ENCODE results near the gene LCLAT1. TPM values are rescaled to one million over a fixed set of nuclear protein-coding genes. Genes with fewer than 3 reads are reported as not detected.
"Not testable (repeated sequence)": the region's sequence is repeated elsewhere in the genome, so short reads cannot be mapped to it uniquely, and the experiment has no call there.

LCLAT1 gene
- total RNA-seq, 1 donor from 2014 or later, result 17.8 TPM

- peaks cover 18% of the 10 kb centered on the region for H3K9me3 Mint-ChIP-seq (ENCODE audit: low read depth)
- H3K27ac Mint-ChIP-seq (ENCODE audit: unreplicated experiment), result no peak overlapping the region
Measured at GRCh38 chr2:30503695-30504052, 56.6 kb downstream of the LCLAT1 start.

GRCh38 chr2:30504731-30505130 lies 57.7 kb downstream of the LCLAT1 start:
- Mint-ChIP-seq H3K4me1 (ENCODE audit: low read depth) (peaks cover 24% of the 10 kb centered on the region), H3K4me3 (ENCODE audit: unreplicated experiment) (no peak overlapping the region), H3K36me3 (ENCODE audit: low read depth) (peaks cover 9% of the 10 kb centered on the region), H3K27ac (ENCODE audit: unreplicated experiment) (no peak overlapping the region), H3K27me3 (ENCODE audit: low read depth) (no peaks in the 10 kb centered on the region), H3K9me3 (ENCODE audit: low read depth) (peaks cover 20% of the 10 kb centered on the region)
- DNase-seq (ENCODE audit: low spot score), result no peak
- no peak for TF ChIP-seq CTCF (IDR thresholded peaks at IDR 0.05)

More at GRCh38 chr2:30503695-30504052, 56.6 kb downstream of the LCLAT1 start:
- no peak overlapping the region for H3K4me3 Mint-ChIP-seq (ENCODE audit: unreplicated experiment)
- H3K36me3 Mint-ChIP-seq (ENCODE audit: low read depth), result peaks cover 9% of the 10 kb centered on the region
- no peak for DNase-seq (ENCODE audit: low spot score)
- peaks cover 29% of the 10 kb centered on the region for H3K4me1 Mint-ChIP-seq (ENCODE audit: low read depth)
- peak; percentile 28 for TF ChIP-seq CTCF (IDR thresholded peaks at IDR 0.05)
- no peaks in the 10 kb centered on the region for H3K27me3 Mint-ChIP-seq (ENCODE audit: low read depth)

GRCh38 chr2:30505500-30506180 lies 58.6 kb downstream of the LCLAT1 start:
- H3K36me3 Mint-ChIP-seq (ENCODE audit: low read depth), result peaks cover 9% of the 10 kb centered on the region
- no peak overlapping the region for H3K27ac Mint-ChIP-seq (ENCODE audit: unreplicated experiment)
- H3K4me1 Mint-ChIP-seq (ENCODE audit: low read depth), result peaks cover 27% of the 10 kb centered on the region
- H3K9me3 Mint-ChIP-seq (ENCODE audit: low read depth), result peaks cover 20% of the 10 kb centered on the region
- no peak for TF ChIP-seq CTCF (IDR thresholded peaks at IDR 0.05)
- no peak for DNase-seq (ENCODE audit: low spot score)
- H3K4me3 Mint-ChIP-seq (ENCODE audit: unreplicated experiment), result no peak overlapping the region
- no peaks in the 10 kb centered on the region for H3K27me3 Mint-ChIP-seq (ENCODE audit: low read depth)

GRCh38 chr2:30507460-30507859 lies 60.4 kb downstream of the LCLAT1 start:
- H3K27ac Mint-ChIP-seq (ENCODE audit: unreplicated experiment); H3K27me3 Mint-ChIP-seq (ENCODE audit: low read depth); DNase-seq (ENCODE audit: low spot score); H3K4me3 Mint-ChIP-seq (ENCODE audit: unreplicated experiment); H3K36me3 Mint-ChIP-seq (ENCODE audit: low read depth): not testable (repeated sequence)
- Mint-ChIP-seq H3K4me1 (ENCODE audit: low read depth) (peaks cover 40% of the 10 kb centered on the region), H3K9me3 (ENCODE audit: low read depth) (peaks cover 16% of the 10 kb centered on the region)

GRCh38 chr2:30509716-30510115 lies 62.7 kb downstream of the LCLAT1 start:
- H3K9me3 Mint-ChIP-seq (ENCODE audit: low read depth), result peaks cover 16% of the 10 kb centered on the region
- no peak for DNase-seq (ENCODE audit: low spot score)

More at GRCh38 chr2:30509716-30510115, 62.7 kb downstream of the LCLAT1 start:
- Mint-ChIP-seq H3K4me1 (ENCODE audit: low read depth) (peaks cover 39% of the 10 kb centered on the region), H3K4me3 (ENCODE audit: unreplicated experiment) (no peak overlapping the region), H3K36me3 (ENCODE audit: low read depth) (peaks cover 6% of the 10 kb centered on the region), H3K27ac (ENCODE audit: unreplicated experiment) (no peak overlapping the region), H3K27me3 (ENCODE audit: low read depth) (no peaks in the 10 kb centered on the region)
- TF ChIP-seq CTCF (IDR thresholded peaks at IDR 0.05), result no peak
